Measurements from ENCODE around the gene ETNK1. TPM values are rescaled to one million over a fixed set of nuclear protein-coding genes. Genes with fewer than 3 reads are reported as not detected.

The ETNK1 gene
- total RNA-seq, 1 experiment from 2014 or later, result 70.1 TPM

- Histone ChIP-seq H3K27ac (ENCODE audit: insufficient read length, low read depth, low read length) (no peak overlapping the region), H3K9me3 (ENCODE audit: control insufficient read depth, low read depth, low read length) (no peaks in the 10 kb centered on the region), H2AFZ (ENCODE audit: low read length) (no peak overlapping the region), H3K23me2 (ENCODE audit: insufficient read length, low read depth, low read length, poor library complexity, severe bottlenecking) (no peaks in the 10 kb centered on the region), H3K4ac (ENCODE audit: low read depth, low read length) (no peak overlapping the region), H2BK12ac (ENCODE audit: insufficient read length, low read depth, low read length) (no peak overlapping the region), H2BK15ac (ENCODE audit: low read depth, low read length) (no peak overlapping the region), H3K9ac (ENCODE audit: extremely low read depth, insufficient read length, low read length) (no peak overlapping the region), H3K27me3 (ENCODE audit: insufficient read depth, low read length) (no peaks in the 10 kb centered on the region), H4K91ac (ENCODE audit: insufficient read length, low read depth, low read length) (no peak overlapping the region), H2BK5ac (ENCODE audit: insufficient read length, low read length) (no peak overlapping the region), H4K8ac (replicated peaks; ENCODE audit: insufficient read length, low read depth, low read length) (no peak overlapping the region), H3K79me1 (ENCODE audit: insufficient read depth, low read depth, low read length, poor library complexity, severe bottlenecking) (no peaks in the 10 kb centered on the region), H2BK20ac (ENCODE audit: low read depth, low read length, poor library complexity, severe bottlenecking) (no peak overlapping the region), H2BK120ac (ENCODE audit: low read depth, low read length, poor library complexity, severe bottlenecking) (no peak overlapping the region), H2AK5ac (ENCODE audit: insufficient read length, low read length) (no peak overlapping the region), H4K20me1 (ENCODE audit: control insufficient read depth, insufficient read depth, insufficient read length) (no peaks in the 10 kb centered on the region), H3K18ac (ENCODE audit: insufficient read length, low read depth, low read length) (no peak overlapping the region), H4K5ac (ENCODE audit: insufficient read length, low read depth, low read length) (no peak overlapping the region), H3K4me1 (ENCODE audit: insufficient read depth, low read length) (no peaks in the 10 kb centered on the region; the same call in 1 of the 2 replicates), H3K56ac (ENCODE audit: insufficient read length, low read depth, low read length) (no peak overlapping the region), H3K79me2 (ENCODE audit: insufficient read depth, low read length) (no peaks in the 10 kb centered on the region), H3T11ph (ENCODE audit: low read length) (no peak overlapping the region), H3K4me2 (ENCODE audit: insufficient read depth, insufficient read length, low read length) (no peak overlapping the region), H3K23ac (ENCODE audit: insufficient read length, low read depth, low read length) (no peak overlapping the region), H3K14ac (ENCODE audit: insufficient read depth, low read length) (no peak overlapping the region)
- no peak for DNase-seq
- TF ChIP-seq CTCF (conservative IDR thresholded peaks at IDR 0.05), result no peak
- no CpG with 5 or more reads among the region's 2 CpGs for WGBS (ENCODE audit: extremely low coverage, insufficient read length, low lambda C conversion rate)
- Mint-ChIP-seq H3K4me1 (peaks cover 3 to 4% of the 10 kb centered on the region in 2 experiments; a peak in 3 of 4 replicates), H3K27me3 (ENCODE audit: low read depth) (no peaks in the 10 kb centered on the region), H3K36me3 (ENCODE audit: insufficient read depth in 1 of 3, low read depth in 3 of 3) (peaks cover 0 to 7% (median 3%) of the 10 kb centered on the region in 3 experiments; a peak in 4 of 7 replicates), H3K4me3 (no peak overlapping the region), H3K9me3 (peaks cover 0 to 3% of the 10 kb centered on the region in 2 experiments; a peak in 2 of 5 replicates), H3K27ac (no peak overlapping the region)
Measured at GRCh38 chr12:22576473-22576872, 48.5 kb upstream of the ETNK1 start.
